Pancreas (tissue), 10 donors: ENCODE measurements around the gene KIAA0040. TPM values are rescaled to one million over a fixed set of nuclear protein-coding genes. Genes with fewer than 3 reads are reported as not detected.
"Not testable (repeated sequence)": the region's sequence is repeated elsewhere in the genome, so short reads cannot be mapped to it uniquely, and the experiment has no call there.

Source experiments
- ATAC-seq, 4 donors: fragments of 200-7000 bp; cut with Tn5 transposase; one replicate each; pipeline versions ENCODE4 v1.8.0 to v1.9.1; 2020; ENCODE audit warnings: mild to moderate bottlenecking in 4 of 4, moderate library complexity in 4 of 4
- DNase-seq, 6 donors: peaks; one replicate each; pipeline ENCODE4 v3.0.0-alpha.2; 2020
- FAIRE-seq: peaks from 2 replicates; lab custom pipeline; 2012; peaks lifted over from hg19 to GRCh38; lab: Jason Lieb, UNC
- H3K27ac ChIP-seq, 4 donors: fragments of 200-600 bp; sonication (generic); 1 replicate in 3 of 4; 2 replicates in 1 of 4; pipeline versions ENCODE4 v1.5.0 to v1.8.0; 2020
- H3K27me3 ChIP-seq, 4 donors: fragments of 200-600 bp; one replicate each; pipeline ENCODE4 v1.8.0; 2021
- H3K36me3 ChIP-seq, 3 donors: fragments of 200-600 bp; sonication (generic) in 1 of 3; one replicate each; pipeline versions ENCODE4 v1.5.0 to v1.8.0; 2020 to 2021
- H3K4me1 ChIP-seq, 3 donors: fragments of 200-600 bp; one replicate each; pipeline ENCODE4 v1.8.0; 2021
- H3K4me3 ChIP-seq, 4 donors: fragments of 200-600 bp; sonication (generic) in 2 of 4; one replicate each; pipeline versions ENCODE4 v1.5.0 to v1.8.0; 2020 to 2021
- H3K9me3 ChIP-seq, 4 donors: fragments of 200-600 bp; one replicate each; pipeline ENCODE4 v1.8.0; 2021
- CTCF ChIP-seq, 4 donors: fragments of 200-600 bp; sonication (generic) in 3 of 4; IDR thresholded peaks; one replicate each; pipeline versions ENCODE4 v1.5.0 to v1.8.0; 2021; ENCODE audit warnings: antibody characterized with exemption in 4 of 4
- WGBS, 2 donors: extraction: QIAGEN DNeasy Blood & Tissue Kit; methylation state at CpG; one replicate each; pipeline ENCODE4 v1.1.7; 2013; 5-methylcytosine and 5-hydroxymethylcytosine counted together
- intact Hi-C, 3 donors: fragments of 100-400 bp; cut with DNase I; formaldehyde crosslinking; loops; one replicate each; pipeline versions ENCODE4 v1.11.1 to v1.14.2; 2022
- polyA plus RNA-seq, 2 donors: library from polyadenylated mRNA; stranded (reverse); fragments of 200-250 nt; gene quantifications; one replicate each; pipeline ENCODE4 v1.2.3, GENCODE V29; 2013
- total RNA-seq, 6 donors: library from RNA; stranded (reverse); fragmentation: NEBNext Ultra II Directional in 4 of 6; extraction: Animal tissue kit (Norgen Biotek cat#: 25700) in 4 of 6; gene quantifications; one replicate each; pipeline versions ENCODE4 v1.2.1 to v1.2.4, GENCODE V29; 2021 to 2023
- donor health status: healthy with polysubstance abuse.
- donor health status: DM: no; HTN: no; CAD: no; lungs with moderate emphysema.
- donor health status: DM: no; HTN: no; CAD: no.
- donor health status: control.
- donor health status: control.
- donor health status: Bipolar disorder and iron deficiency.
- donor health status: DM: yes; HTN: yes; CAD: no.
- donor health status: DM: no; HTN: no; CAD: no.
- donor health status: DM: no; HTN: no; CAD: no.
- donor health status: DM: yes; HTN: yes; CAD: no.

Gene KIAA0040
- total and polyA plus RNA-seq, 8 donors = 8.4 to 34.2 (median 15.9) TPM

- DNase-seq (no peak), FAIRE-seq (no peak), ATAC-seq (no peak)
- no peaks in the 10 kb centered on the region for H3K4me1 ChIP-seq
- WGBS, 2 donors = 83 to 93% methylated on average over 13 of the region's 13 CpGs
- H3K4me3 ChIP-seq = no peak overlapping the region
- no peak for TF ChIP-seq CTCF (IDR thresholded peaks at IDR 0.05)
- no peaks in the 10 kb centered on the region for H3K9me3 ChIP-seq
- H3K36me3 ChIP-seq = no peaks in the 10 kb centered on the region
- intact Hi-C loops = no loop called here
- no peaks in the 10 kb centered on the region for H3K27me3 ChIP-seq
- H3K27ac ChIP-seq = no peak overlapping the region
These were observed 73.9 kb downstream of the KIAA0040 start for GRCh38 chr1:175118375-175119367.

- Histone ChIP-seq H3K4me3 (no peak overlapping the region), H3K9me3 (no peaks in the 10 kb centered on the region), H3K27ac (no peak overlapping the region), H3K27me3 (no peaks in the 10 kb centered on the region), H3K4me1 (no peaks in the 10 kb centered on the region), H3K36me3 (no peaks in the 10 kb centered on the region)
- FAIRE-seq (no peak), DNase-seq (no peak), ATAC-seq (no peak)
- 81 to 82% methylated on average over 11 of the region's 11 CpGs for WGBS, 2 donors
- TF ChIP-seq CTCF (IDR thresholded peaks at IDR 0.05) = no peak
- intact Hi-C loops = no loop called here
These were observed 75.7 kb downstream of the KIAA0040 start for GRCh38 chr1:175116903-175117302.

GRCh38 chr1:175116210-175116798, 76.3 kb downstream of the KIAA0040 start:
- 30 to 36% methylated on average over 1 of the region's 1 CpG for WGBS, 2 donors
- ATAC-seq (peak in 1 of 4 donors; percentile 18), FAIRE-seq (no peak), DNase-seq (no peak)
- no peak for TF ChIP-seq CTCF (IDR thresholded peaks at IDR 0.05)
- Histone ChIP-seq H3K9me3 (no peaks in the 10 kb centered on the region), H3K27me3 (no peaks in the 10 kb centered on the region), H3K27ac (no peak overlapping the region), H3K4me3 (no peak overlapping the region), H3K4me1 (no peaks in the 10 kb centered on the region), H3K36me3 (no peaks in the 10 kb centered on the region)
- intact Hi-C loops = no loop called here

GRCh38 chr1:175114996-175115395, 77.6 kb downstream of the KIAA0040 start:
- Histone ChIP-seq H3K27me3 (no peaks in the 10 kb centered on the region), H3K36me3 (no peaks in the 10 kb centered on the region), H3K27ac (no peak overlapping the region), H3K4me3 (no peak overlapping the region), H3K4me1 (no peaks in the 10 kb centered on the region), H3K9me3 (no peaks in the 10 kb centered on the region)
- ATAC-seq (no peak), FAIRE-seq (no peak), DNase-seq (no peak)
- intact Hi-C loops = no loop called here
- 78 to 97% methylated on average over 2 of the region's 2 CpGs for WGBS, 2 donors
- TF ChIP-seq CTCF (IDR thresholded peaks at IDR 0.05) = no peak

- H3K27me3 ChIP-seq, DNase-seq: not testable (repeated sequence)
These were observed 84.2 kb downstream of the KIAA0040 start for GRCh38 chr1:175108331-175108820.

More at GRCh38 chr1:175108331-175108820, 84.2 kb downstream of the KIAA0040 start:
- H3K36me3 ChIP-seq, FAIRE-seq, H3K9me3 ChIP-seq, H3K27ac ChIP-seq, intact Hi-C loops, H3K4me1 ChIP-seq, H3K4me3 ChIP-seq, ATAC-seq: not testable (repeated sequence)
- 92% methylated on average over 19 to 25 of the region's 25 CpGs for WGBS, 2 donors

Other genes with a start within 250 kb of the KIAA0040 start
- gene CACYBP, start 192.8 kb downstream of the KIAA0040 start, total RNA-seq = 10 to 100 TPM; 23.0 to 35.2 (median 25.7) TPM
- gene CACYBP, start 192.8 kb downstream of the KIAA0040 start, polyA plus RNA-seq = 10 to 100 TPM; 14.0 to 34.7 TPM
- gene MRPS14, start 169.4 kb downstream of the KIAA0040 start, total RNA-seq = 10 to 100 TPM in 5 of 6 donors, 1 to 10 TPM in 1; 9.9 to 19.9 (median 15.6) TPM
- gene MRPS14, start 169.4 kb downstream of the KIAA0040 start, polyA plus RNA-seq = 10 to 100 TPM in 1 of 2 donors, 1 to 10 TPM in 1; 6.8 to 16.2 TPM
- under 1 TPM in 3 of 6 donors, not detected in 3; 0.06 to 0.09 (median 0.08) TPM for gene TNN, start 124.9 kb downstream of the KIAA0040 start, total RNA-seq
- gene TNN, start 124.9 kb downstream of the KIAA0040 start, polyA plus RNA-seq = under 1 TPM in 1 of 2 donors, not detected in 1; 0.05 TPM